WERI-Rb-1 (cell line): ENCODE data around the gene TMEM208.

Experiments
- DNase-seq: peaks from one replicate; pipeline ENCODE4 v3.0.0-alpha.2; 2020
- H3K27ac ChIP-seq: fragments of 250-450 bp; sonication (Bioruptor Pico); 2 replicates; pipeline ENCODE4 v1.5.1; 2020; ENCODE audit warnings: mild to moderate bottlenecking, moderate library complexity
- H3K27me3 ChIP-seq: fragments of 250-450 bp; sonication (Bioruptor Pico); 2 replicates; pipeline ENCODE4 v1.5.1; 2021; ENCODE audit warnings: mild to moderate bottlenecking, low read depth, moderate library complexity; ENCODE audit not compliant: insufficient read depth, severe bottlenecking
- H3K36me3 ChIP-seq: fragments of 250-450 bp; sonication (Bioruptor Pico); 2 replicates; pipeline ENCODE4 v1.5.1; 2020; ENCODE audit warnings: mild to moderate bottlenecking, moderate library complexity
- H3K4me3 ChIP-seq: 2 replicates; pipeline ENCODE4 v1.5.1; 2011; ENCODE audit warnings: low read depth, mild to moderate bottlenecking, control low read depth, low read length
- H3K9me3 ChIP-seq: fragments of 250-450 bp; sonication (Bioruptor Pico); 2 replicates; pipeline ENCODE4 v1.5.1; 2021; ENCODE audit warnings: mild to moderate bottlenecking, moderate library complexity; ENCODE audit not compliant: severe bottlenecking
- TF ChIP-seq, protein P1 (sequence below): IDR thresholded peaks from 2 replicates; pipeline ENCODE4 v1.5.1; 2011; ENCODE audit warnings: low read depth, mild to moderate bottlenecking, control low read depth, inconsistent platforms, low read length

Gene TMEM208

GRCh38 chr16:67185651-67186134, 41.2 kb upstream of the TMEM208 start:
- no peak overlapping the region for H3K27ac ChIP-seq
- DNase-seq: no peak
- TF ChIP-seq, protein P1, sequence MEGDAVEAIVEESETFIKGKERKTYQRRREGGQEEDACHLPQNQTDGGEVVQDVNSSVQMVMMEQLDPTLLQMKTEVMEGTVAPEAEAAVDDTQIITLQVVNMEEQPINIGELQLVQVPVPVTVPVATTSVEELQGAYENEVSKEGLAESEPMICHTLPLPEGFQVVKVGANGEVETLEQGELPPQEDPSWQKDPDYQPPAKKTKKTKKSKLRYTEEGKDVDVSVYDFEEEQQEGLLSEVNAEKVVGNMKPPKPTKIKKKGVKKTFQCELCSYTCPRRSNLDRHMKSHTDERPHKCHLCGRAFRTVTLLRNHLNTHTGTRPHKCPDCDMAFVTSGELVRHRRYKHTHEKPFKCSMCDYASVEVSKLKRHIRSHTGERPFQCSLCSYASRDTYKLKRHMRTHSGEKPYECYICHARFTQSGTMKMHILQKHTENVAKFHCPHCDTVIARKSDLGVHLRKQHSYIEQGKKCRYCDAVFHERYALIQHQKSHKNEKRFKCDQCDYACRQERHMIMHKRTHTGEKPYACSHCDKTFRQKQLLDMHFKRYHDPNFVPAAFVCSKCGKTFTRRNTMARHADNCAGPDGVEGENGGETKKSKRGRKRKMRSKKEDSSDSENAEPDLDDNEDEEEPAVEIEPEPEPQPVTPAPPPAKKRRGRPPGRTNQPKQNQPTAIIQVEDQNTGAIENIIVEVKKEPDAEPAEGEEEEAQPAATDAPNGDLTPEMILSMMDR: no peak
- H3K27me3 ChIP-seq: no peaks in the 10 kb centered on the region
- peaks cover 6% of the 10 kb centered on the region for H3K36me3 ChIP-seq
- no peak overlapping the region for H3K4me3 ChIP-seq
- H3K9me3 ChIP-seq: no peaks in the 10 kb centered on the region

GRCh38 chr16:67186550-67186950, 40.4 kb upstream of the TMEM208 start:
- Histone ChIP-seq H3K36me3 (peaks cover 6% of the 10 kb centered on the region), H3K9me3 (no peaks in the 10 kb centered on the region), H3K27ac (no peak overlapping the region), H3K4me3 (no peak overlapping the region), H3K27me3 (no peaks in the 10 kb centered on the region)
- no peak for DNase-seq
- TF ChIP-seq, protein P1: no peak

DNA sequence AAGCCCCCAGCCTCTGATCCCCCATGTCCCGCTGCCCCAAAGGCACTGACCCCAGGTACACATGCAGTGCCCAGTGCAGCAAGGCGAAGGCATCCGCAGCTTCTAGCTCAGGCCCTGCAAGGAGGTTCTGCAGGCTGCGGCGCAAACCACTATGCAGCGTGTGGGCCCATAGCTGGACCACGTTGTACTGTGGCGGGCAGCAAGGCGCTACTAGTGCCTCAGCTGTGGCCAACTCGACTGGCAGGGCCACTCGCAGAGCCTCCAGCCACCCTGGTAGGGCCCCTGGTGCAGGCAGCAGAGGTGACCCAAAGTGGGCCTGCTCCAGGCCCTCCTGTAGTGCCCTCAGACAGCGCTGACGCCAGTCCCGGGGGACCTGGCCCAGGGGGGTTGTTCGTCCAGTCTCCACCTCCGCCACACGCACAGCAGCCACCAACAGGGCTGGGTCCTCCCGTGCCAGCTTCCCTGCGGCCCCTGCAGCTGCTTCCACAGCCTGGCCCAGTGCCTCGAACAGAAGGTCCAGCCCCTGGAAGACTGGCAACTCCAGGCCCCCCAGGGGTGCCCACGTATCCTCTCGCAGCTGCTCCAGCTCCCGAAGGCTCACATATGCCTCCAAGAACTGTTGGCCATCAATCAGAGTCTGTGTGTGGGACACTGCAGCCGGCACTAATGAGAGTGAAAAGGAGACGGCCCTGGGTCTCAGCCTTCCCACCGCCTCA, 39.6 kb upstream of the TMEM208 start:
- peaks cover 7% of the 10 kb centered on the region for H3K36me3 ChIP-seq
- H3K9me3 ChIP-seq: no peaks in the 10 kb centered on the region
- no peak overlapping the region for H3K27ac ChIP-seq
- TF ChIP-seq, protein P1: no peak
- no peak overlapping the region for H3K4me3 ChIP-seq
- H3K27me3 ChIP-seq: no peaks in the 10 kb centered on the region
- no peak for DNase-seq

DNA sequence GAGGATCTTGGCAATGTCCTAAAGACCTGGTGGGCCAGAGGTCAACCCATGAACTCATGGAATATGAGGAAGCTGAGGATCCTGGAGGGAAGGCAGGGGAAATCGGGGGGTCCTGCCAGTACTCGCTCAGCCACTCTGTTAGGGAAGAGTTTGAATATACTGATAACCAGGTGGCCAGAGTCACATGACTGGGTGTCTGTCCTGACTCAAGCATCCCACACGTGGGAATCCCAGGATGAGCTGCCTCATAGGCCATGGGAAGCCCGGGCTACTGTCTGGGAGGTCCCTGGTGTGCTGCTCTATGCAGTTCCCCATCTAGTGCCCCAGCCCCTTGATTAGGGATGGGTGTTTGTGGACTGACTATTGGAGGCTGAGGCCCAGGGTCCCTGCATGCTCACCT, 38.6 kb upstream of the TMEM208 start:
- Histone ChIP-seq H3K27ac (no peak overlapping the region), H3K9me3 (no peaks in the 10 kb centered on the region), H3K4me3 (no peak overlapping the region), H3K36me3 (peaks cover 9% of the 10 kb centered on the region), H3K27me3 (no peaks in the 10 kb centered on the region)
- TF ChIP-seq, protein P1: no peak
- no peak for DNase-seq

- Histone ChIP-seq H3K36me3 (peaks cover 13% of the 10 kb centered on the region), H3K27ac (no peak overlapping the region), H3K27me3 (no peaks in the 10 kb centered on the region), H3K9me3 (no peaks in the 10 kb centered on the region), H3K4me3 (no peak overlapping the region)
- no peak for DNase-seq
- TF ChIP-seq, protein P1: no peak
These were observed 38.1 kb upstream of the TMEM208 start for GRCh38 chr16:67188798-67189197.

DNA sequence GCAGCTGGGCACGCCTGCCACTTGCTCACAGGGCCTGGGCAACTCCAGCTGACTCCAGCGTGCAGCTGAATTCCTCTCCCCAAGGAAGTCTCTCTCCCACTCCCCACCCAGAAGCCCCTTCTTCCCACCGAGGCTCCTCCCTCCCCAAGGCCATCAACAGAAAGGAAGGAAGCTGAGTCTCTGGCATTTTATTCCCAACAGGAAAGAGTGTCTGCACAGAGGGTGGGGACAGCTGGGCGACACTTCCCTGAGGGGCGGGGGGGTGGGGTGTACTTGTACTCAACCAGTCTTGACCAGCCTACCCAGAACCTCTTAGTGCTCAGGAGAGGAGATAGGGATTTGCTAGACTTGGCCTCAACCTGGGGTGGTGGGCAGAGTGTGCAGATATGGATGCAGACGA, 36.9 kb upstream of the TMEM208 start, which contains the start of gene EXOC3L1:
Gene EXOC3L1, minus strand, starts transcription at position 96 of the 400 bp plus-strand sequence. CDS start 460 bp downstream, outside the sequence.
- Histone ChIP-seq H3K4me3 (no peak within 1 kb of the TSS), H3K27me3 (no peaks in the 10 kb centered on the region), H3K36me3 (peaks cover 26% of the 10 kb centered on the region), H3K9me3 (no peaks in the 10 kb centered on the region), H3K27ac (peak within 1 kb of the TSS; percentile 47)
- TF ChIP-seq, protein P1: no peak
- DNase-seq: no peak
